Measurements from ENCODE around the gene AP1S1. TPM values are rescaled to one million over a fixed set of nuclear protein-coding genes. Genes with fewer than 3 reads are reported as not detected.
A peak's percentile ranks its signal among the peaks of the same experiment; 100 is the strongest.
"Not testable (repeated sequence)": the region's sequence is repeated elsewhere in the genome, so short reads cannot be mapped to it uniquely, and the experiment has no call there.

The AP1S1 gene
- total RNA-seq, 1 donor from 2014 or later = 60.4 TPM

- peak; percentile 40 for ATAC-seq
Observed at GRCh38 chr7:101201695-101202602, 47.7 kb downstream of the AP1S1 start.

- ATAC-seq = no peak
Observed at GRCh38 chr7:101202603-101202918, 48.3 kb downstream of the AP1S1 start.

GRCh38 chr7:101203740-101204738 is 49.8 kb downstream of the AP1S1 start:
- ATAC-seq = not testable (repeated sequence)

- ATAC-seq = peak; percentile 6
Observed at GRCh38 chr7:101205901-101206664, 51.8 kb downstream of the AP1S1 start.

DNA sequence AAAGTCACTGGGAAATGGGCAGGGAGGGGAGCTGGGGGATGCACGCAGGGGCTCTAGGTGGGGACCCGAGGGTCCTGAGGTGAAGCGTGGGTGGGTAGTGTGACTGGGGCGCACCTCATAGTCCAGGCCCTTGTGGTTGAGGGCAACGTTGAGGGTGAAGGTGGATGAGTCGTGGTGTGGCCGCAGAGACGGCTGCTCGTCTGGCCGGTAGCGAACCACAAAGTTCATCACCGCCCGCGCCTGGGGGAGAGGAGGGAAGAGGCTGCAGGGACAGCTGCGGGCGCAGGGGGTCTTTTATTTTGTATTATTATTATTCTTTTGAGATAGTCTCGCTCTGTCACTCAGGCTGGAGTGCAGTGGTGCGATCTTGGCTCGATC is 52.4 kb downstream of the AP1S1 start:
- no peak for ATAC-seq

GRCh38 chr7:101207459-101207858 is 53.2 kb downstream of the AP1S1 start:
- no peak for ATAC-seq

GRCh38 chr7:101208794-101209193 is 54.5 kb downstream of the AP1S1 start:
- ATAC-seq = no peak

DNA sequence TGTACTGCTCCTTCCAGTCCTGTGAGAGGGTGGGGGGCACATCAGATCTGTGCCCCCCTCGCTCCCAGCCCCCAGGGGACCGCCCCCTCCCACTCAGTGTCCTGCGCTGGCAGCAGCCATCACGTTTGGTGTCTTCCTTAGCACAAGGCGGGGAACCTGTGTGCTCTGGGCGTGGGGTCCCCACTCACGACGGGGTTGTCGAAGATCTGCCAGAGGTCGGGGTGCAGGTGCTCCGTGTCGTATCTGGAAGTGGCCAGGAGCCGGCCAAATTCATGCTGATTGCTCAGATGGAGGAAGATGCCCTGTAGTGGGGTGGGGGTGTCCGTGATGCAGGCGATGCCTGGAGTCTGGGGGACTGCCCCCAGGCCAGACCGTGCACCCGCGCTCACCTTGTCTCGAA is 55.9 kb downstream of the AP1S1 start:
- ATAC-seq = no peak

Other genes with a start within 250 kb of the AP1S1 start
- gene MUC3A, start 204.9 kb upstream of the AP1S1 start, total RNA-seq = 0.16 TPM
- 0.16 TPM for gene MUC12, start 184.9 kb upstream of the AP1S1 start, total RNA-seq
- not detected for gene MUC17, start 134.4 kb upstream of the AP1S1 start, total RNA-seq
- 14.3 TPM for gene TRIM56, start 69.0 kb upstream of the AP1S1 start, total RNA-seq
- gene SERPINE1, start 27.4 kb upstream of the AP1S1 start, total RNA-seq = 5.3 TPM
- not detected for gene VGF, start 11.1 kb downstream of the AP1S1 start, total RNA-seq
- not detected for gene NAT16, start 25.8 kb downstream of the AP1S1 start, total RNA-seq
- gene MOGAT3, start 46.6 kb downstream of the AP1S1 start, total RNA-seq = not detected
- 10.6 TPM for gene PLOD3, start 63.1 kb downstream of the AP1S1 start, total RNA-seq
- gene ZNHIT1, start 63.7 kb downstream of the AP1S1 start, total RNA-seq = 53.8 TPM
- 2.9 TPM for gene CLDN15, start 83.3 kb downstream of the AP1S1 start, total RNA-seq
- gene FIS1, start 90.6 kb downstream of the AP1S1 start, total RNA-seq = 143 TPM
- gene IFT22, start 167.3 kb downstream of the AP1S1 start, total RNA-seq = 10.4 TPM
- not detected for gene COL26A1, start 208.4 kb downstream of the AP1S1 start, total RNA-seq